Thyroid gland (tissue), 4 donors: ENCODE measurements around the gene WFIKKN1.

Experiments used
- CTCF ChIP-seq, 6 experiments: fragments of 200-600 bp in 3 of 6; fragments of 450-650 bp in 3 of 6; sonication (generic) in 3 of 6; IDR thresholded peaks; one replicate each; pipeline ENCODE4 v1.5.1; 2016 to 2019; ENCODE audit warnings: antibody characterized with exemption in 6 of 6, mild to moderate bottlenecking in 2 of 6, inconsistent platforms in 1 of 6, moderate library complexity in 1 of 6
- POLR2A ChIP-seq, 2 donors: fragments of 450-650 bp; IDR thresholded peaks; one replicate each; pipeline ENCODE4 v1.6.1; 2017; ENCODE audit warnings: antibody characterized with exemption in 2 of 2, mild to moderate bottlenecking in 2 of 2, moderate library complexity in 1 of 2

GRCh38 chr16:625977-626765, 4.6 kb upstream of the WFIKKN1 start:
- no peak for TF ChIP-seq CTCF (IDR thresholded peaks at IDR 0.05)
- no peak for TF ChIP-seq POLR2A (IDR thresholded peaks at IDR 0.05)
